Adrenal gland (tissue), 12 donors: ENCODE data around the gene SLCO2A1. TPM values are rescaled to one million over a fixed set of nuclear protein-coding genes. Genes with fewer than 3 reads are reported as not detected.

ENCODE experiments used
- DNase-seq, 7 donors: peaks; one replicate each; pipeline ENCODE4 v3.0.0-alpha.2; 2019 to 2020
- H3K27ac ChIP-seq, 5 donors: fragments of 200-600 bp; sonication (generic) in 4 of 5; 1 replicate in 3 of 5; 2 replicates in 2 of 5; pipeline versions ENCODE4 v1.5.1 to v1.8.0; 2016 to 2020; ENCODE audit warnings: mild to moderate bottlenecking in 1 of 5
- H3K27me3 ChIP-seq: fragments of 200-600 bp; 2 replicates; pipeline ENCODE4 v1.8.0; 2021
- H3K36me3 ChIP-seq, 2 donors: fragments of 200-600 bp; replicated peaks in 1 of 2; 1 replicate in 1 of 2; 2 replicates in 1 of 2; pipeline versions ENCODE4 v1.5.1 to v1.8.0; 2018 to 2022
- H3K4me1 ChIP-seq, 2 donors: fragments of 200-600 bp; replicated peaks in 1 of 2; 1 replicate in 1 of 2; 2 replicates in 1 of 2; pipeline versions ENCODE4 v1.5.1 to v1.8.0; 2018 to 2021
- H3K4me3 ChIP-seq, 4 donors: fragments of 200-600 bp; sonication (generic) in 3 of 4; one replicate each; pipeline ENCODE4 v1.5.1; 2016 to 2018
- H3K9me3 ChIP-seq, 3 donors: fragments of 200-600 bp; sonication (generic) in 1 of 3; replicated peaks in 1 of 3; 1 replicate in 2 of 3; 2 replicates in 1 of 3; pipeline versions ENCODE4 v1.5.1 to v1.8.0; 2016 to 2021
- POLR2A ChIP-seq, 2 donors: fragments of 450-650 bp; IDR thresholded peaks; one replicate each; pipeline ENCODE4 v1.6.1; 2017; ENCODE audit warnings: antibody characterized with exemption in 2 of 2, mild to moderate bottlenecking in 2 of 2, moderate library complexity in 1 of 2
- WGBS, 4 donors: extraction: QIAGEN DNeasy Blood & Tissue Kit in 2 of 4; methylation state at CpG; one replicate each; pipeline versions ENCODE4 v1.1.5 to v1.1.7; 2013 to 2017; 5-methylcytosine and 5-hydroxymethylcytosine counted together
- intact Hi-C, 2 donors: fragments of 100-400 bp; cut with DNase I; formaldehyde crosslinking; loops; one replicate each; pipeline versions ENCODE4 v1.14.1 to v1.15.0; 2022 to 2023
- polyA plus RNA-seq, 3 donors: library from polyadenylated mRNA; stranded (reverse); fragments of 200-250 nt in 2 of 3; fragments of 350-450 nt in 1 of 3; fragmentation: Illumina TruSeq in 1 of 3; extraction: RNeasy Lipid Tissue Mini Kit (QIAGEN cat#74804) in 1 of 3; gene quantifications; one replicate each; pipeline ENCODE4 v1.2.3, GENCODE V29; 2013 to 2014
- total RNA-seq, 9 donors: library from RNA; depleted of rRNA in 4 of 9; stranded (reverse); fragments of >200 nt in 4 of 9; fragments of 120-200 nt in 1 of 9; fragmentation: NEBNext Ultra II Directional in 1 of 9; extraction: Animal tissue kit (Norgen Biotek cat#: 25700) in 1 of 9; gene quantifications; one replicate each; pipeline versions ENCODE4 v1.1.0 to v1.2.4, GENCODE V29; 2013 to 2023
- TF ChIP-seq, protein P1 (sequence below), 6 experiments: fragments of 450-650 bp in 4 of 6; fragments of 200-600 bp in 2 of 6; sonication (generic) in 1 of 6; IDR thresholded peaks; 1 replicate in 5 of 6; 2 replicates in 1 of 6; pipeline versions ENCODE4 v1.5.1 to v1.8.0; 2016 to 2021; ENCODE audit warnings: antibody characterized with exemption in 6 of 6, mild to moderate bottlenecking in 2 of 6, moderate library complexity in 1 of 6
- donor health status: healthy with polysubstance abuse.
- donor health status: Bipolar disorder and iron deficiency.
- donor health status: DM: yes; HTN: yes; CAD: no.
- donor health status: DM: no; HTN: no; CAD: no.
- donor health status: DM: no; HTN: no; CAD: no.
- donor health status: DM: yes; HTN: yes; CAD: no.

Gene SLCO2A1
- total and polyA plus RNA-seq, 12 donors: 2.3 to 141 (median 29.5) TPM

DNA sequence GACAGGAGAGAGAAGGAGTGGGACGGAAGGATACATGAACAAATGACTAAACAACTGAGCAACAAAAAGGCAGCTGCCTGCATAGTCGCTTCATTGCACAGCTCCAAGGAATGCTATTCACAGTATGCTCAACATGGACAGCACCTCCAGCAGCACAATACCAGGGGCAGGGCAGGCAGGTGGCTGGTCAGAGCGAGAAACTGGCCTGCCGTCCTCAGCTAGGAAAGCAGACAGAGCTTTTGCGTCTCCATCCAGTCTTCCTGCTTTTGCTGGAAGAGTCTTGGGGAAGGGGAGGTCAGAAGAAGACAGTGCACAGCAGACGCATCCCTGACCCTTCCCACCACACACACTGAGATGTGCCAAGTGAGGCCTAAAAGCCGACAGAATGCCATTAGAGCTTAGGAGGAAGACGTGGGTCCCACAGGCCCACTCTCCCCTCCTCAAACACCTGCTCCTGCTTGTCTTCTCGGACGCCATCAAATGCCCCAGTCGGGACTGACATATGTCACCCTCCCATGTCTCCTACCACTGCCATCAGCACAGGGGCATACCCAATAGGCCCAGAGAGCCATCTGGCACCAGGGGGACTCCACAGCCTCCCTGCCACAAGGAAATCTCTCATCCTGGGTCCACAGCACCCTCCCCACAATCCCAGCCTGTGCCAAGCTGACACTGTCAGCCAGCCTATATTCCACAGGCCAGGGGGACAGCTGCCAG is 137.9 kb downstream of the SLCO2A1 start:
- H3K27ac ChIP-seq: no peak overlapping the region
- no peaks in the 10 kb centered on the region for H3K27me3 ChIP-seq
- no peaks in the 10 kb centered on the region for H3K9me3 ChIP-seq
- TF ChIP-seq, protein P1, sequence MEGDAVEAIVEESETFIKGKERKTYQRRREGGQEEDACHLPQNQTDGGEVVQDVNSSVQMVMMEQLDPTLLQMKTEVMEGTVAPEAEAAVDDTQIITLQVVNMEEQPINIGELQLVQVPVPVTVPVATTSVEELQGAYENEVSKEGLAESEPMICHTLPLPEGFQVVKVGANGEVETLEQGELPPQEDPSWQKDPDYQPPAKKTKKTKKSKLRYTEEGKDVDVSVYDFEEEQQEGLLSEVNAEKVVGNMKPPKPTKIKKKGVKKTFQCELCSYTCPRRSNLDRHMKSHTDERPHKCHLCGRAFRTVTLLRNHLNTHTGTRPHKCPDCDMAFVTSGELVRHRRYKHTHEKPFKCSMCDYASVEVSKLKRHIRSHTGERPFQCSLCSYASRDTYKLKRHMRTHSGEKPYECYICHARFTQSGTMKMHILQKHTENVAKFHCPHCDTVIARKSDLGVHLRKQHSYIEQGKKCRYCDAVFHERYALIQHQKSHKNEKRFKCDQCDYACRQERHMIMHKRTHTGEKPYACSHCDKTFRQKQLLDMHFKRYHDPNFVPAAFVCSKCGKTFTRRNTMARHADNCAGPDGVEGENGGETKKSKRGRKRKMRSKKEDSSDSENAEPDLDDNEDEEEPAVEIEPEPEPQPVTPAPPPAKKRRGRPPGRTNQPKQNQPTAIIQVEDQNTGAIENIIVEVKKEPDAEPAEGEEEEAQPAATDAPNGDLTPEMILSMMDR (IDR thresholded peaks at IDR 0.05): no peak
- TF ChIP-seq POLR2A (IDR thresholded peaks at IDR 0.05): no peak
- H3K4me3 ChIP-seq: no peak overlapping the region
- H3K36me3 ChIP-seq: no peaks in the 10 kb centered on the region
- WGBS, 4 donors: 92 to 97% (median 95%) methylated on average over 10 to 11 of the region's 11 CpGs
- intact Hi-C loops: no loop called here
- H3K4me1 ChIP-seq: peaks cover 6 to 8% of the 10 kb centered on the region in 2 donors
- no peak for DNase-seq

DNA sequence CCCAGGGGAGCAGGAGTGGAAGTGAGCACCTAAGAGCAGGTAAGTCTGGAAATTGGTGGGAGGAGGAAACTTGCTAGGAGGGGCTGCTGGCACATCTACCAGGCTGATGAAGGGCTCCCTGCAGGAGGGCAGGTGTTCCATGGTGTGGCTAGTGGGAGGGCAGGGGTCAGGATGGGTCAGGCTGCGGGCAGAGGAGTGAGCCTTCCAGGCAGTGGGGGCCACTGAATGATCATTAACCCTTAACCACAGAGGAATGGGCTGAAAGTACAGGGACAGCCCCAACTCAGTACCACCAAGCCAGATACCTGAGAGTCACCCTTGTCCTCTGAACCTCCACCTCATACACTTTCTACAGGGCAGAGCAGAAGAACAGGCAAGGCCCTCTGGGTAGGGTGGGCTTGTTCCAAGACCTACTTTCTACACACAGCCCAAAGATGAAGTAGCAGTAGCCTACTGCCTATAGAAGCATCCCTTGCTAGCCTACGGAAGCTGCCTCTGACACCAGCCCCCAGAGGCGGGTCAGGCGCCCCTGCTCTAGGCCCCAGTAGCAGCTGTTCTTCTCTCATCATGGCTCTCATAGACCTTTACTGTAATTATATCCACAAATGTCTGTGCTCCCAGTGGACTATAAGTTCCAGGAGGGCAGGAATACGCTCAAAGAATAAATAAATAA is 138.6 kb downstream of the SLCO2A1 start:
- Histone ChIP-seq H3K4me3 (no peak overlapping the region), H3K27ac (no peak overlapping the region), H3K27me3 (no peaks in the 10 kb centered on the region), H3K36me3 (no peaks in the 10 kb centered on the region), H3K4me1 (peaks cover 6 to 8% of the 10 kb centered on the region in 2 donors), H3K9me3 (no peaks in the 10 kb centered on the region)
- intact Hi-C loops: no loop called here
- WGBS, 4 donors: 85 to 100% (median 95%) methylated on average over 5 of the region's 5 CpGs
- DNase-seq: no peak
- TF ChIP-seq POLR2A (IDR thresholded peaks at IDR 0.05): no peak
- TF ChIP-seq, protein P1 (IDR thresholded peaks at IDR 0.05): no peak

GRCh38 chr3:133890037-133890436 is 139.7 kb downstream of the SLCO2A1 start:
- intact Hi-C loops: no loop called here
- Histone ChIP-seq H3K27ac (no peak overlapping the region), H3K4me3 (no peak overlapping the region), H3K9me3 (no peaks in the 10 kb centered on the region), H3K4me1 (peaks cover 6% of the 10 kb centered on the region in 2 donors), H3K27me3 (no peaks in the 10 kb centered on the region), H3K36me3 (no peaks in the 10 kb centered on the region)
- TF ChIP-seq POLR2A (IDR thresholded peaks at IDR 0.05): no peak
- TF ChIP-seq, protein P1 (IDR thresholded peaks at IDR 0.05): no peak
- DNase-seq: no peak
- WGBS, 4 donors: 82 to 91% (median 86%) methylated on average over 2 of the region's 2 CpGs

GRCh38 chr3:133888726-133889340 is 140.9 kb downstream of the SLCO2A1 start:
- no peaks in the 10 kb centered on the region for H3K4me1 ChIP-seq
- H3K27ac ChIP-seq: no peak overlapping the region
- TF ChIP-seq, protein P1 (IDR thresholded peaks at IDR 0.05): no peak
- no peak for TF ChIP-seq POLR2A (IDR thresholded peaks at IDR 0.05)
- H3K9me3 ChIP-seq: no peaks in the 10 kb centered on the region
- intact Hi-C loops: no loop called here
- H3K4me3 ChIP-seq: no peak overlapping the region
- H3K27me3 ChIP-seq: no peaks in the 10 kb centered on the region
- no peaks in the 10 kb centered on the region for H3K36me3 ChIP-seq
- DNase-seq: no peak
- WGBS, 4 donors: 87 to 96% (median 93%) methylated on average over 9 of the region's 9 CpGs
